ENCODE results near the gene ADAMTS12.
A peak's percentile ranks its signal among the peaks of the same experiment; 100 is the strongest.

The ADAMTS12 gene

DNA sequence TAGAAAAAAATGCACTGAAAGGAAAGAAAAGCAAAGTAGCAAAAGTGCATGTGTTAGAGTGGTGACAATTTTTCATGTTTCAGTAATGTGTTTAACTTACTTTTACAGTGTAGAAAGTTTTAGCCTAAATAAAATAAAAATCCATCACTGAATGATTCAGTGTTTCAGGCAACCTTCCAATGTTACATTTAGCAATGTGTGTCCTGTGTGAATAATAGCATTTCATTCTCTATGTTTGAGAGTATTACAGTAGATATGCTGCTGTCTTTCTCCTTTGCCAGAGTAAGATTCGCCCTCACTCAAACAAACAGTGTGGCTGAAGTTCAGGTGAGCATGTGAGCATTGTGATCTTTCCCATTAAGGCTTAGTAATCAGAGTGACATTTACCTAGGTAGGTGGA lies 279.9 kb downstream of the ADAMTS12 start:
- no peak overlapping the region for H3K18ac ChIP-seq (ENCODE audit: low read length)
- H2BK120ac ChIP-seq (ENCODE audit: low read depth, low read length), result no peak overlapping the region
- H3K23ac ChIP-seq (ENCODE audit: low read depth, low read length, poor library complexity), result no peak overlapping the region
- H3K14ac ChIP-seq (ENCODE audit: low read length), result no peak overlapping the region
- H3K4me1 ChIP-seq (ENCODE audit: control insufficient read depth in 2 of 2, insufficient read depth in 1 of 2, low read depth in 1 of 2, low read length in 2 of 2), result peaks cover 0 to 5% of the 10 kb centered on the region in 2 donors
- H3K9me3 ChIP-seq (replicated peaks in 1 of 2; ENCODE audit: control insufficient read depth in 2 of 2, insufficient read depth in 1 of 2, low read depth in 1 of 2, low read length in 2 of 2), result peaks cover 0 to 6% of the 10 kb centered on the region in 2 donors
- no peak overlapping the region for H3K4me2 ChIP-seq (ENCODE audit: insufficient read depth, low read length, poor library complexity, severe bottlenecking)
- no peak overlapping the region for H3K4ac ChIP-seq (ENCODE audit: low read length)
- H3K4me3 ChIP-seq (ENCODE audit: low read length in 2 of 2), result no peak overlapping the region
- no peak overlapping the region for H2AFZ ChIP-seq (ENCODE audit: low read length)
- no peak overlapping the region for H3K27ac ChIP-seq (replicated peaks; ENCODE audit: low read length)
- DNase-seq (ENCODE audit: low spot score), result no peak
- H2BK15ac ChIP-seq (ENCODE audit: low read length), result no peak overlapping the region
- H4K91ac ChIP-seq (ENCODE audit: low read depth, low read length, poor library complexity), result no peak overlapping the region
- H2AK5ac ChIP-seq (ENCODE audit: low read depth, low read length), result no peak overlapping the region
- H3K79me1 ChIP-seq (ENCODE audit: low read depth, low read length), result no peaks in the 10 kb centered on the region
- no peak overlapping the region for H3K9ac ChIP-seq (ENCODE audit: low read depth, low read length, poor library complexity)
- no peaks in the 10 kb centered on the region for H3K27me3 ChIP-seq (ENCODE audit: control insufficient read depth in 3 of 3, insufficient read depth in 3 of 3, low read depth in 1 of 3, low read length in 3 of 3)
- H4K8ac ChIP-seq (ENCODE audit: low read depth, low read length), result no peak overlapping the region
- H2BK5ac ChIP-seq (ENCODE audit: low read length), result no peak overlapping the region
- peaks cover 6 to 66% of the 10 kb centered on the region in 2 donors for H3K36me3 ChIP-seq (replicated peaks in 1 of 2; ENCODE audit: control insufficient read depth in 2 of 2, insufficient read depth in 2 of 2, low read length in 2 of 2)
- no peak overlapping the region for H2BK12ac ChIP-seq (ENCODE audit: low read length)
- no CpG with 5 or more reads among the region's 1 CpG for WGBS, 2 donors (ENCODE audit: extremely low coverage in 2 of 2, insufficient read length in 2 of 2, insufficient replicate concordance in 1 of 2)

DNA sequence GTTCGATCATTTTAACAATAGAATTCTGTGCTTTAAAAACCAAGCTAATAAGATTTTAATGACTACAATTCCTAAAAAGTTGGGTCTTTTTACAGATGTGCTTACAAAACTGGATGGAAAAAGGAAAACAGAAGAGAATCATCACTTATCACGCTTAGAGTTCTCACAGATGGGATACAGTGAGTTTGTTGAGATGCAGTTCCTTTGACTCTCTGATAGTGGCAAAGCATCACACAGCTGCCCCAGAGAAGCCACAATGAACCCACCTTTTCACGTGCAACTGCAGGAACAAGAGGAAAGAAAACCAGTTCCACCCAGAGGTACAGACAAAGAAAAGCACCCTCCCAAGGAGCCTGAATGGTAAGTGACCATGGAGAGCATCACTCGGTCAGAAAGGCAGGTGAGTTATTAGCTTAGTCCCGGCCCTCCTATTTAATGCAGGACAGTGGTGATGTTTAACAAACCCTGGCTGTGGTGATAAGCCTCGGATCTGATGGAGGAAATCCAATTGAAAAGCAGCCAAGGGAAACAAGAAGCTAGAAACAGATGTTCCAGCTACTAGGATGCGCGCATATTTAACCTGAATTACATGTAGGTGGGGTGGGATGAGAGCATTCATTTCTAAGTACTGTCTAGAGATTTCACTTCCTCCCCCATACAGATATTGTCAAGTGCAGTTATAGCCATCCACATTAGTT lies 283.3 kb downstream of the ADAMTS12 start:
- Histone ChIP-seq H4K91ac (ENCODE audit: low read depth, low read length, poor library complexity) (no peak overlapping the region), H3K14ac (ENCODE audit: low read length) (no peak overlapping the region), H3K23ac (ENCODE audit: low read depth, low read length, poor library complexity) (no peak overlapping the region), H3K27me3 (ENCODE audit: control insufficient read depth in 3 of 3, insufficient read depth in 3 of 3, low read depth in 1 of 3, low read length in 3 of 3) (no peaks in the 10 kb centered on the region), H2AK5ac (ENCODE audit: low read depth, low read length) (no peak overlapping the region), H2AFZ (ENCODE audit: low read length) (no peak overlapping the region), H2BK12ac (ENCODE audit: low read length) (no peak overlapping the region), H3K4me1 (ENCODE audit: control insufficient read depth in 2 of 2, insufficient read depth in 1 of 2, low read depth in 1 of 2, low read length in 2 of 2) (peaks cover 0 to 2% of the 10 kb centered on the region in 2 donors), H3K9ac (ENCODE audit: low read depth, low read length, poor library complexity) (no peak overlapping the region), H3K4ac (ENCODE audit: low read length) (no peak overlapping the region), H3K4me2 (ENCODE audit: insufficient read depth, low read length, poor library complexity, severe bottlenecking) (no peak overlapping the region), H3K18ac (ENCODE audit: low read length) (no peak overlapping the region), H4K8ac (ENCODE audit: low read depth, low read length) (no peak overlapping the region), H3K9me3 (replicated peaks in 1 of 2; ENCODE audit: control insufficient read depth in 2 of 2, insufficient read depth in 1 of 2, low read depth in 1 of 2, low read length in 2 of 2) (peaks cover 0 to 4% of the 10 kb centered on the region in 2 donors), H2BK120ac (ENCODE audit: low read depth, low read length) (no peak overlapping the region), H3K79me1 (ENCODE audit: low read depth, low read length) (no peaks in the 10 kb centered on the region), H3K4me3 (ENCODE audit: low read length in 2 of 2) (no peak overlapping the region), H2BK15ac (ENCODE audit: low read length) (no peak overlapping the region), H3K36me3 (replicated peaks in 1 of 2; ENCODE audit: control insufficient read depth in 2 of 2, insufficient read depth in 2 of 2, low read length in 2 of 2) (peaks cover 6 to 46% of the 10 kb centered on the region in 2 donors), H2BK5ac (ENCODE audit: low read length) (no peak overlapping the region), H3K27ac (replicated peaks; ENCODE audit: low read length) (no peak overlapping the region)
- DNase-seq (ENCODE audit: low spot score), result no peak
- WGBS, 2 donors (ENCODE audit: extremely low coverage in 2 of 2, insufficient read length in 2 of 2, insufficient replicate concordance in 1 of 2), result no CpG with 5 or more reads among the region's 8 CpGs

GRCh38 chr5:33604503-33604902 lies 287.3 kb downstream of the ADAMTS12 start:
- Histone ChIP-seq H3K27ac (replicated peaks; ENCODE audit: low read length) (no peak overlapping the region), H3K23ac (ENCODE audit: low read depth, low read length, poor library complexity) (no peak overlapping the region), H4K8ac (ENCODE audit: low read depth, low read length) (no peak overlapping the region), H3K36me3 (replicated peaks in 1 of 2; ENCODE audit: control insufficient read depth in 2 of 2, insufficient read depth in 2 of 2, low read length in 2 of 2) (peaks cover 0 to 17% of the 10 kb centered on the region in 2 donors), H3K18ac (ENCODE audit: low read length) (no peak overlapping the region), H3K4ac (ENCODE audit: low read length) (no peak overlapping the region), H4K91ac (ENCODE audit: low read depth, low read length, poor library complexity) (no peak overlapping the region), H2BK120ac (ENCODE audit: low read depth, low read length) (no peak overlapping the region), H3K9me3 (replicated peaks in 1 of 2; ENCODE audit: control insufficient read depth in 2 of 2, insufficient read depth in 1 of 2, low read depth in 1 of 2, low read length in 2 of 2) (no peaks in the 10 kb centered on the region), H2AFZ (ENCODE audit: low read length) (no peak overlapping the region), H2BK15ac (ENCODE audit: low read length) (no peak overlapping the region), H3K4me3 (ENCODE audit: low read length in 2 of 2) (no peak overlapping the region), H3K9ac (ENCODE audit: low read depth, low read length, poor library complexity) (no peak overlapping the region), H3K4me1 (ENCODE audit: control insufficient read depth in 2 of 2, insufficient read depth in 1 of 2, low read depth in 1 of 2, low read length in 2 of 2) (peaks cover 4 to 9% of the 10 kb centered on the region in 2 donors), H2BK12ac (ENCODE audit: low read length) (no peak overlapping the region), H3K14ac (ENCODE audit: low read length) (no peak overlapping the region), H2AK5ac (ENCODE audit: low read depth, low read length) (no peak overlapping the region), H2BK5ac (ENCODE audit: low read length) (no peak overlapping the region), H3K79me1 (ENCODE audit: low read depth, low read length) (no peaks in the 10 kb centered on the region), H3K27me3 (ENCODE audit: control insufficient read depth in 3 of 3, insufficient read depth in 3 of 3, low read depth in 1 of 3, low read length in 3 of 3) (no peaks in the 10 kb centered on the region), H3K4me2 (ENCODE audit: insufficient read depth, low read length, poor library complexity, severe bottlenecking) (no peak overlapping the region)
- DNase-seq (ENCODE audit: low spot score), result no peak
- no CpG with 5 or more reads among the region's 2 CpGs for WGBS, 2 donors (ENCODE audit: extremely low coverage in 2 of 2, insufficient read length in 2 of 2, insufficient replicate concordance in 1 of 2)

- no peak overlapping the region for H2BK120ac ChIP-seq (ENCODE audit: low read depth, low read length)
- DNase-seq (ENCODE audit: low spot score), result no peak
- no peak overlapping the region for H3K4me3 ChIP-seq (ENCODE audit: low read length in 2 of 2)
- WGBS, 2 donors (ENCODE audit: extremely low coverage in 2 of 2, insufficient read length in 2 of 2, insufficient replicate concordance in 1 of 2), result no CpG with 5 or more reads among the region's 3 CpGs
- peaks cover 2 to 9% of the 10 kb centered on the region in 2 donors for H3K4me1 ChIP-seq (ENCODE audit: control insufficient read depth in 2 of 2, insufficient read depth in 1 of 2, low read depth in 1 of 2, low read length in 2 of 2)
- no peak overlapping the region for H3K23ac ChIP-seq (ENCODE audit: low read depth, low read length, poor library complexity)
- no peak overlapping the region for H4K8ac ChIP-seq (ENCODE audit: low read depth, low read length)
- no peak overlapping the region for H3K18ac ChIP-seq (ENCODE audit: low read length)
- H3K27me3 ChIP-seq (ENCODE audit: control insufficient read depth in 3 of 3, insufficient read depth in 3 of 3, low read depth in 1 of 3, low read length in 3 of 3), result no peaks in the 10 kb centered on the region
- no peaks in the 10 kb centered on the region for H3K79me1 ChIP-seq (ENCODE audit: low read depth, low read length)
- no peak overlapping the region for H2BK5ac ChIP-seq (ENCODE audit: low read length)
- peak overlapping the region; percentile 35 for H2AFZ ChIP-seq (ENCODE audit: low read length)
- no peak overlapping the region for H3K27ac ChIP-seq (replicated peaks; ENCODE audit: low read length)
- no peak overlapping the region for H3K4me2 ChIP-seq (ENCODE audit: insufficient read depth, low read length, poor library complexity, severe bottlenecking)
- H4K91ac ChIP-seq (ENCODE audit: low read depth, low read length, poor library complexity), result no peak overlapping the region
- H3K4ac ChIP-seq (ENCODE audit: low read length), result no peak overlapping the region
- no peaks in the 10 kb centered on the region for H3K9me3 ChIP-seq (replicated peaks in 1 of 2; ENCODE audit: control insufficient read depth in 2 of 2, insufficient read depth in 1 of 2, low read depth in 1 of 2, low read length in 2 of 2)
- H2AK5ac ChIP-seq (ENCODE audit: low read depth, low read length), result no peak overlapping the region
- no peak overlapping the region for H2BK12ac ChIP-seq (ENCODE audit: low read length)
- no peak overlapping the region for H3K14ac ChIP-seq (ENCODE audit: low read length)
- no peak overlapping the region for H3K9ac ChIP-seq (ENCODE audit: low read depth, low read length, poor library complexity)
- H3K36me3 ChIP-seq (replicated peaks in 1 of 2; ENCODE audit: control insufficient read depth in 2 of 2, insufficient read depth in 2 of 2, low read length in 2 of 2), result peaks cover 0 to 11% of the 10 kb centered on the region in 2 donors
- H2BK15ac ChIP-seq (ENCODE audit: low read length), result no peak overlapping the region
Observed at GRCh38 chr5:33601881-33602280, 289.9 kb downstream of the ADAMTS12 start.
